Immature natural killer cell (primary cell): Measurements from ENCODE around the gene PPP2R5A. TPM values are rescaled to one million over a fixed set of nuclear protein-coding genes. Genes with fewer than 3 reads are reported as not detected.
"Not testable (repeated sequence)": the region's sequence is repeated elsewhere in the genome, so short reads cannot be mapped to it uniquely, and the experiment has no call there.

Experiments used
- DNase-seq, 3 donors: peaks; one replicate each; pipeline ENCODE4 v3.0.0; 2022; ENCODE audit warnings: mixed read lengths in 1 of 3
- H3K27ac Mint-ChIP-seq, 6 donors: one replicate each; pipeline ENCODE4 v1.8.0; 2020; ENCODE audit warnings: mixed read lengths in 6 of 6, mild to moderate bottlenecking in 5 of 6, inconsistent platforms in 4 of 6, moderate library complexity in 3 of 6
- H3K27me3 Mint-ChIP-seq, 3 donors: one replicate each; pipeline ENCODE4 v1.8.0; 2020 to 2021; ENCODE audit warnings: low read depth in 3 of 3, mild to moderate bottlenecking in 3 of 3, mixed read lengths in 3 of 3, moderate library complexity in 3 of 3, inconsistent platforms in 1 of 3
- H3K36me3 Mint-ChIP-seq, 3 donors: one replicate each; pipeline ENCODE4 v1.8.0; 2020; ENCODE audit warnings: mixed read lengths in 3 of 3, inconsistent platforms in 2 of 3, mild to moderate bottlenecking in 2 of 3
- H3K4me1 Mint-ChIP-seq, 2 donors: one replicate each; pipeline ENCODE4 v1.8.0; 2020; ENCODE audit warnings: inconsistent platforms in 2 of 2, mild to moderate bottlenecking in 2 of 2, mixed read lengths in 2 of 2, moderate library complexity in 1 of 2
- H3K4me3 Mint-ChIP-seq, 5 donors: one replicate each; pipeline ENCODE4 v1.8.0; 2020; ENCODE audit warnings: mild to moderate bottlenecking in 5 of 5, mixed read lengths in 5 of 5, inconsistent platforms in 3 of 5, moderate library complexity in 3 of 5
- H3K9me3 Mint-ChIP-seq, 6 donors: one replicate each; pipeline ENCODE4 v1.8.0; 2020; ENCODE audit warnings: mild to moderate bottlenecking in 6 of 6, mixed read lengths in 6 of 6, inconsistent platforms in 4 of 6, moderate library complexity in 3 of 6
- polyA plus RNA-seq, 3 donors: library from polyadenylated mRNA; unstranded; fragments of 300-500 nt; fragmentation: Illumina TruSeq; gene quantifications; one replicate each; pipeline ENCODE4 v1.2.3, GENCODE V29; 2021

PPP2R5A gene
- polyA plus RNA-seq, 3 donors from 2014 or later, result 57.0 to 87.2 (median 64.6) TPM

DNA sequence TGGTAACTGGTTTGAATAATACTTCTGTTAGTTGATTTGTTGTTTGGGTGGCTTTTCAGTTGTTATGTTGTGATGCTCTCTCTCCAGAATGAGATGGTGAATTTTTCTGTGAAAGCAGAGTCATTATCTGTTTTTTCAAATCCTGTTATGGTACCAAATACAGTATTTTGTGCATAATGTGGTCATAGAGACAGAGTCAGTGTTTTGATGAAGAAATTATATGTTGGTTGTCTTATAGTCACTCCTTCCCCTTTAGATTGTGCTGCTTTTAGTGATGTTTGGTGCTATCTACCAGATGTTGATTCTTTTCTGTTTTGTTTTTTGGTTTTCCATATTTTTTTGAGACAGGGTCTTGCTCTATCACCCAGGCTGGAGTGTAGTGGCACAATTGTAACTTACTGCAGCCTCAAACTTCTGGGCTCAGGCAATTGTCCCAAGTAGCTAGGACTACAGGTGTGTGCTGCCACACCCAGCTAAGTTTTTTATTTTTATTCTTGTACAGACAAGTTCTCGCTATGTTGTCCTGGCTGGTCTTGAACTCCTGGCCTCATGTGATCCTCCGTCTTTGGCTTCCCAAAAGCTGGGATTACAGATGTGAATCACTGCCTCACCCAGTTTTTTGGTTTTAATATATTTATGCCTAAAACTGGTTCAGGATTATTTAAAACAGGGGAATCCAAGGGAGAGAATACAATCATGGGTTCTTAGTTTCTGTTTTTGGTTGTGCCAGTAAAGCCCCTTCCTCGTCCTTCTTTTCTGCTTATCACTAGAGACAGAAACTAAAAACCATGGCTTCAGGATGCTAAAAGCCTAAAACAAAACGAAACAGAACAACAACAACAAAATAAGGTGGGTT, 7.3 kb downstream of the PPP2R5A start:
- H3K27me3 Mint-ChIP-seq, result peaks cover 0 to 3% (median 0%) of the 10 kb centered on the region in 3 donors
- DNase-seq, result no peak
- peak overlapping the region; percentile 43 to 81 (median 70) for H3K27ac Mint-ChIP-seq
- H3K4me3 Mint-ChIP-seq, result peak overlapping the region in 4 of 5 donors; percentile 16 to 84 (median 30)
- H3K9me3 Mint-ChIP-seq, result no peaks in the 10 kb centered on the region
- no peaks in the 10 kb centered on the region for H3K36me3 Mint-ChIP-seq
- peaks cover 83 to 95% of the 10 kb centered on the region in 2 donors for H3K4me1 Mint-ChIP-seq

- peak overlapping the region in 3 of 6 donors; percentile 34 to 58 (median 34) for H3K27ac Mint-ChIP-seq
- no peaks in the 10 kb centered on the region for H3K36me3 Mint-ChIP-seq
These were observed 8.4 kb downstream of the PPP2R5A start for GRCh38 chr1:212293579-212293978.

DNA sequence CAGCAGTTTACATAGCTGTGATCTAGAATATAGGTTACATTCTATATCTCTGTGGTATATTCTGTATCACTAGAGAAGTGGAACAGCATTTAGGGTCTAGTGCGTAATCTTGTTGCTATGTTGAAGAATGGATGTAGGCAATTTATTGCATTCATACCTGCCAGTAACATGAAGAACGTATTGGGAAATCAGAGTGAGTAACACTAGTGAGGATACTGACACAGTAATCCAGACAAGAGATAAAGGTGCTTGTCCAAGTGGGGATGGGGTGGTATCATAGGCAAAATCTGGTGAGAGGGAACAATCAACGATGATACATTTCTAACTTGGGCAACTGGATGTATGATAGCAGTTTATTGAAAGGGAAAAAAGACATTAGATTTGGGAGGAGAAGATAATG, 9.8 kb downstream of the PPP2R5A start:
- Mint-ChIP-seq H3K4me3 (peak overlapping the region in 2 of 5 donors; percentile 8 to 22), H3K9me3 (no peaks in the 10 kb centered on the region), H3K27ac (peak overlapping the region in 3 of 6 donors; percentile 5 to 63 (median 20)), H3K4me1 (peaks cover 77 to 80% of the 10 kb centered on the region in 2 donors), H3K27me3 (peaks cover 0 to 3% (median 0%) of the 10 kb centered on the region in 3 donors), H3K36me3 (no peaks in the 10 kb centered on the region)
- no peak for DNase-seq

More at GRCh38 chr1:212293579-212293978, 8.4 kb downstream of the PPP2R5A start:
- H3K9me3 Mint-ChIP-seq, result no peaks in the 10 kb centered on the region
- peaks cover 78 to 85% of the 10 kb centered on the region in 2 donors for H3K4me1 Mint-ChIP-seq
- no peak for DNase-seq
- peaks cover 0 to 3% (median 0%) of the 10 kb centered on the region in 3 donors for H3K27me3 Mint-ChIP-seq
- H3K4me3 Mint-ChIP-seq, result peak overlapping the region in 4 of 5 donors; percentile 20 to 39 (median 34)

- Mint-ChIP-seq H3K27ac (peak overlapping the region; percentile 8 to 65 (median 28)), H3K4me3 (peak overlapping the region in 3 of 5 donors; percentile 8 to 24 (median 22)), H3K36me3 (no peaks in the 10 kb centered on the region), H3K9me3 (no peaks in the 10 kb centered on the region), H3K4me1 (peaks cover 73 to 78% of the 10 kb centered on the region in 2 donors), H3K27me3 (peaks cover 0 to 3% (median 0%) of the 10 kb centered on the region in 3 donors)
- no peak for DNase-seq
These were observed 10.4 kb downstream of the PPP2R5A start for GRCh38 chr1:212295579-212295978.

- Mint-ChIP-seq H3K27ac (peak overlapping the region in 1 of 6 donors; percentile 25), H3K27me3 (peaks cover 0 to 3% (median 0%) of the 10 kb centered on the region in 3 donors), H3K9me3 (no peaks in the 10 kb centered on the region), H3K36me3 (no peaks in the 10 kb centered on the region), H3K4me3 (no peak overlapping the region), H3K4me1 (peaks cover 69 to 76% of the 10 kb centered on the region in 2 donors)
- DNase-seq, result no peak
These were observed 12.1 kb downstream of the PPP2R5A start for GRCh38 chr1:212297338-212297737.

- H3K4me3 Mint-ChIP-seq, result peak overlapping the region in 1 of 5 donors; percentile 41
- no peak overlapping the region for H3K27ac Mint-ChIP-seq
- H3K27me3 Mint-ChIP-seq, result peaks cover 0 to 3% (median 0%) of the 10 kb centered on the region in 3 donors
- H3K9me3 Mint-ChIP-seq, result no peaks in the 10 kb centered on the region
- H3K4me1 Mint-ChIP-seq, result peaks cover 58 to 67% of the 10 kb centered on the region in 2 donors
- DNase-seq, result no peak
- no peaks in the 10 kb centered on the region for H3K36me3 Mint-ChIP-seq
These were observed 16.4 kb downstream of the PPP2R5A start for GRCh38 chr1:212301580-212301979.

DNA sequence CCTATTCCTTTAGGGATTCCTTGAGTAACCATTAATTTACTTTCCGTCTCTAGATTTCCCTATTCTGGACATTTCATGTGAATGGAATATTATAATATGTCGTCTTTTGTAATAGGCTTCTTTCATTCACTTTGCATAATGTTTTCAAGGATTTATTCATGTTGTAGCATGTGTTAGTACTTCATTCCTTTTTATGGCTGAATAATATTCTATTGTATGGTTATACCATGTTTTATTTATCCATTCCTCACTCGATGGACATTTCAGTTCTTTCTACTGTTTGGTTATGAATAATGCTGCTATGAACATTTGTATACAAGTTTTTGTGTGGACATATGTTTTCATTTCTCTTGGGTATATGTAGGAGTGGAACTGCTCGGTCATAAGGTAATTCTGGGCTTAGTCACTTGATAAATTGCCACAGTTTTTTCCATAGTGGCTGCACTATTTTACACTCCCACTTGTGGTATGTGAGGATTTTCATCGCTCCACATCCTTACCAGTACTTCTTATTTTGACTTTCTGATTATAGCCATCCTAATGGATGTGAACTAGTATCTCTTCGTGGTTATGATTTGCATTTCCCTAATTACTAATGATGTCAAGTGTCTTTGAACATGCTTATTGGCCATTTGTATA, 17.7 kb downstream of the PPP2R5A start:
- DNase-seq, result no peak
- Mint-ChIP-seq H3K27me3 (no peaks in the 10 kb centered on the region), H3K4me3 (peak overlapping the region in 2 of 5 donors; percentile 1 to 38), H3K36me3 (peaks cover 0 to 5% (median 2%) of the 10 kb centered on the region in 3 donors), H3K9me3 (no peaks in the 10 kb centered on the region), H3K27ac (peak overlapping the region in 3 of 6 donors; percentile 8 to 26 (median 23)), H3K4me1 (peaks cover 67 to 75% of the 10 kb centered on the region in 2 donors)

GRCh38 chr1:212305342-212305741, 20.1 kb downstream of the PPP2R5A start:
- H3K36me3 Mint-ChIP-seq, result peaks cover 0 to 17% (median 9%) of the 10 kb centered on the region in 3 donors
- DNase-seq, result no peak
- peak overlapping the region in 3 of 5 donors; percentile 11 to 69 (median 30) for H3K4me3 Mint-ChIP-seq
- peak overlapping the region in 2 of 6 donors; percentile 28 to 35 for H3K27ac Mint-ChIP-seq
- peaks cover 0 to 2% (median 0%) of the 10 kb centered on the region in 3 donors for H3K27me3 Mint-ChIP-seq
- no peaks in the 10 kb centered on the region for H3K9me3 Mint-ChIP-seq
- peaks cover 79 to 86% of the 10 kb centered on the region in 2 donors for H3K4me1 Mint-ChIP-seq

GRCh38 chr1:212305984-212306452, 20.8 kb downstream of the PPP2R5A start:
- peaks cover 84 to 91% of the 10 kb centered on the region in 2 donors for H3K4me1 Mint-ChIP-seq
- H3K27me3 Mint-ChIP-seq, H3K9me3 Mint-ChIP-seq, DNase-seq, H3K4me3 Mint-ChIP-seq: not testable (repeated sequence)
- peaks cover 0 to 17% (median 9%) of the 10 kb centered on the region in 3 donors for H3K36me3 Mint-ChIP-seq
- peak overlapping the region in 3 of 6 donors; percentile 14 to 52 (median 37) for H3K27ac Mint-ChIP-seq

DNA sequence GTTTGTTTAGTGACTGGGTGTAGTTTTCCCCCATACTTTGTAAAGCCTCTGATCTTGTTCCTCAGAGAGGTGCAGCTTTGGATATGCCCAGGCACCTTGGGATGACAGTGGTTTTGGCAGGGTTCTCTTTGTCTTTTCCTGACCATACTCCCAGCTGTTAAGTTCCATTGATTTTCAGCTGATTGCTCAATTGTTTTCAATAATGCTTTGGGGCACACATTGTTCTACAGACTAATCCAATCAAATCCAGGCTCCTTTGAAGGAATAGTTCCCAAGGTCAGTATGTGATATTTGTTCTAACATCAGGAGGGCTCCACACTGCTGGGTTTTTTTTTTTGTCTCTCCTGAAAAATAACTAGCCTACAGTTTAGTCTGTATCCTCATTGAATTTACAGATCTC, 24.8 kb downstream of the PPP2R5A start:
- H3K9me3 Mint-ChIP-seq, result no peaks in the 10 kb centered on the region
- peak overlapping the region in 4 of 6 donors; percentile 15 to 75 (median 38) for H3K27ac Mint-ChIP-seq
- H3K4me1 Mint-ChIP-seq, result peaks cover 75 to 88% of the 10 kb centered on the region in 2 donors
- peaks cover 0 to 2% (median 0%) of the 10 kb centered on the region in 3 donors for H3K27me3 Mint-ChIP-seq
- H3K36me3 Mint-ChIP-seq, result peaks cover 0 to 17% (median 9%) of the 10 kb centered on the region in 3 donors
- no peak for DNase-seq
- H3K4me3 Mint-ChIP-seq, result peak overlapping the region in 1 of 5 donors; percentile 8

DNA sequence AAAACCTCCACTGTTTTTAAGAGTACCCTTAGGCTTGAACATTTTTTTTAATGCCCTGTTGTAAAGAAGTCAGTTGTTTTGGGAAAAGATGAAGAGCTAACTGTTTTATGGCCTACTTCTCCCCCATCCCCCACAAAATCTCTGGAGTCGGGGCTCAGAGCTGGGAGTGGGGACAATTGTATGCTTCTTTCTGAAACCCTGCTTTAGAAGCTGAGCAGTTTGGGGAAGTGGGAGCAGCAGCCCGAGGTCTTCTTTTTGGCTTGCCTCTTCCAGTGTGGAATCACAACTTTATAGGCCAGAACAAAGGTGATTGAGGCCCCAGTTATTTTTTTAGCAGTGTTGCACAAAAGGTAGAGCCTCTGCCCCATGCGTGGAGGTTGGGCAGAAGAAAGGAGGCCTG, 25.2 kb downstream of the PPP2R5A start:
- no peak for DNase-seq
- Mint-ChIP-seq H3K27me3 (peaks cover 0 to 2% (median 0%) of the 10 kb centered on the region in 3 donors), H3K4me3 (no peak overlapping the region), H3K4me1 (peaks cover 75 to 88% of the 10 kb centered on the region in 2 donors), H3K27ac (peak overlapping the region in 4 of 6 donors; percentile 15 to 75 (median 38)), H3K9me3 (no peaks in the 10 kb centered on the region), H3K36me3 (peaks cover 0 to 17% (median 9%) of the 10 kb centered on the region in 3 donors)

DNA sequence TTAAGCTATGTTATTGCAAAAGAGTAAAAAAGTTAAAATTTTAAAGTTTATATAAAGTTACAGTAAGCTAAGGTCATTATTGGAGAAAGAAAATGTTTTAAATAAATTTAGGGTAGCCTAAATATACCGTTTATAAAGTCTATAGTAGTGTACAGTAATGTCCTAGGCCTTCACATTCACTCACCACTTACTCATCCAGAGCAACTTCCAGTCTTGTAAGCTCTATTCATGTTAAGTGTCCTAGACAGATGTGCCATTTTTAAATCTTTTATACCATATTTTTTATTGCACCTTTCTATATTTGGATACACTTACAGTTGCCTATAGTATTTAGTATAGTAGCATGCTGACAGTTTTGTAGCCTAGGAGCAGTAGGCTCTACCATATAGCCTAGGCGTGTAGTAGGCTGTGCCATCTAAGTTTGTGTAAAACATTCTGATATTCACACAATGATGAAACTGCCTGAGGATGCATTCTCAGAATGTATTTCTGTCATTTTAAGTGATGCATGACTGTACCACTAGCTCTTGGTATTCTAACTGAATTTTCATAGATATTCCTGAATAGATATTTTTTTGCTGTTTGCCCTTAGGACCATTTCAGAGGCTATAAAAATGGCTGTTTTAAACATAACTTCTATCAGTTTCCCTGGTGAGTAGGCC, 26.8 kb downstream of the PPP2R5A start:
- peaks cover 78 to 90% of the 10 kb centered on the region in 2 donors for H3K4me1 Mint-ChIP-seq
- H3K36me3 Mint-ChIP-seq, result peaks cover 0 to 17% (median 7%) of the 10 kb centered on the region in 3 donors
- H3K27me3 Mint-ChIP-seq, result peaks cover 0 to 2% (median 0%) of the 10 kb centered on the region in 3 donors
- H3K4me3 Mint-ChIP-seq, result no peak overlapping the region
- H3K9me3 Mint-ChIP-seq, result no peaks in the 10 kb centered on the region
- DNase-seq, result no peak
- peak overlapping the region in 3 of 6 donors; percentile 21 to 55 (median 43) for H3K27ac Mint-ChIP-seq

- peaks cover 0 to 2% (median 0%) of the 10 kb centered on the region in 3 donors for H3K27me3 Mint-ChIP-seq
- H3K36me3 Mint-ChIP-seq, result peaks cover 0 to 11% (median 0%) of the 10 kb centered on the region in 3 donors
- no peak for DNase-seq
- peak overlapping the region in 2 of 6 donors; percentile 62 to 82 for H3K27ac Mint-ChIP-seq
- H3K4me3 Mint-ChIP-seq, result no peak overlapping the region
- no peaks in the 10 kb centered on the region for H3K9me3 Mint-ChIP-seq
- H3K4me1 Mint-ChIP-seq, result peaks cover 76 to 90% of the 10 kb centered on the region in 2 donors
These were observed 28.4 kb downstream of the PPP2R5A start for GRCh38 chr1:212313616-212314015.
